HEK293 (cell line): ENCODE measurements around the gene SNRNP70.
A peak's percentile ranks its signal among the peaks of the same experiment; 100 is the strongest.

Source experiments
- HOXD13 ChIP-seq: sonication (generic); formaldehyde crosslinking; IDR thresholded peaks from 2 replicates; pipeline ENCODE4 v1.8.0; 2022; ENCODE audit warnings: missing genetic modification reagents, borderline replicate concordance
- PRDM2 ChIP-seq: fragments of 450-650 bp; formaldehyde crosslinking; IDR thresholded peaks from 2 replicates; pipeline ENCODE4 v1.5.1; 2016; ENCODE audit warnings: missing biosample characterization, missing genetic modification characterization, borderline replicate concordance
- SCRT2 ChIP-seq: fragments of 450-650 bp; formaldehyde crosslinking; IDR thresholded peaks from 2 replicates; pipeline ENCODE4 v1.5.1; 2016; ENCODE audit warnings: missing biosample characterization, missing genetic modification characterization
- YY2 ChIP-seq: fragments of 450-650 bp; formaldehyde crosslinking; IDR thresholded peaks from 2 replicates; pipeline ENCODE4 v1.5.1; 2016; ENCODE audit warnings: missing biosample characterization, missing genetic modification characterization
- ZBTB11 ChIP-seq: fragments of 450-650 bp; formaldehyde crosslinking; conservative IDR thresholded peaks from 2 replicates; pipeline ENCODE4 v1.5.1; 2016; ENCODE audit warnings: low read depth, missing biosample characterization, missing genetic modification characterization
- ZFHX2 ChIP-seq: fragments of 450-650 bp; formaldehyde crosslinking; conservative IDR thresholded peaks from 2 replicates; pipeline ENCODE4 v1.5.1; 2016; ENCODE audit warnings: missing biosample characterization, missing genetic modification characterization
- ZNF184 ChIP-seq: fragments of 450-650 bp; IDR thresholded peaks from 2 replicates; pipeline ENCODE4 v1.5.1; 2018; ENCODE audit warnings: missing biosample characterization, mild to moderate bottlenecking, missing genetic modification characterization
- ZNF19 ChIP-seq: fragments of 450-650 bp; formaldehyde crosslinking; IDR thresholded peaks from 2 replicates; pipeline ENCODE4; 2016; ENCODE audit warnings: missing biosample characterization, missing genetic modification characterization, low read depth
- ZNF223 ChIP-seq: fragments of 450-650 bp; formaldehyde crosslinking; IDR thresholded peaks from 2 replicates; pipeline ENCODE4 v1.5.1; 2016; ENCODE audit warnings: missing biosample characterization, missing genetic modification characterization
- ZNF23 ChIP-seq: fragments of 450-650 bp; formaldehyde crosslinking; IDR thresholded peaks from 2 replicates; pipeline ENCODE4 v1.5.1; 2016; ENCODE audit warnings: missing biosample characterization, missing genetic modification characterization, borderline replicate concordance
- ZNF239 ChIP-seq: fragments of 450-650 bp; formaldehyde crosslinking; IDR thresholded peaks from 2 replicates; pipeline ENCODE4 v1.5.1; 2016; ENCODE audit warnings: missing biosample characterization, missing genetic modification characterization
- ZNF266 ChIP-seq: fragments of 450-650 bp; formaldehyde crosslinking; IDR thresholded peaks from 2 replicates; pipeline ENCODE4 v1.5.1; 2016; ENCODE audit warnings: missing biosample characterization, missing genetic modification characterization, low read depth
- ZNF366 ChIP-seq: fragments of 450-650 bp; formaldehyde crosslinking; conservative IDR thresholded peaks from 2 replicates; pipeline ENCODE4 v1.5.1; 2016; ENCODE audit warnings: missing biosample characterization, missing genetic modification characterization
- ZNF449 ChIP-seq: fragments of 450-650 bp; formaldehyde crosslinking; IDR thresholded peaks from 2 replicates; pipeline ENCODE4 v1.5.1; 2017; ENCODE audit warnings: missing biosample characterization, mild to moderate bottlenecking, missing genetic modification characterization, moderate library complexity
- ZNF518A ChIP-seq: fragments of 450-650 bp; formaldehyde crosslinking; conservative IDR thresholded peaks from 2 replicates; pipeline ENCODE4 v1.5.1; 2016; ENCODE audit warnings: low read depth, missing biosample characterization, missing genetic modification characterization
- ZNF544 ChIP-seq: fragments of 450-650 bp; formaldehyde crosslinking; IDR thresholded peaks from 2 replicates; pipeline ENCODE4 v1.5.0; 2017; ENCODE audit warnings: missing biosample characterization, missing genetic modification characterization
- ZNF548 ChIP-seq: fragments of 450-650 bp; formaldehyde crosslinking; IDR thresholded peaks from 2 replicates; pipeline ENCODE4 v1.5.1; 2016; ENCODE audit warnings: missing biosample characterization, missing genetic modification characterization
- ZNF561 ChIP-seq: fragments of 450-650 bp; IDR thresholded peaks from 2 replicates; pipeline ENCODE4 v1.5.1; 2018; ENCODE audit warnings: missing biosample characterization, missing genetic modification characterization, borderline replicate concordance
- ZNF585B ChIP-seq: fragments of 450-650 bp; formaldehyde crosslinking; IDR thresholded peaks from 2 replicates; pipeline ENCODE4 v1.5.1; 2016; ENCODE audit warnings: missing biosample characterization, missing genetic modification characterization
- ZNF596 ChIP-seq: fragments of 450-650 bp; IDR thresholded peaks from 2 replicates; pipeline ENCODE4 v1.5.0; 2018; ENCODE audit warnings: missing biosample characterization, mild to moderate bottlenecking, missing genetic modification characterization, moderate library complexity
- ZNF600 ChIP-seq: fragments of 450-650 bp; formaldehyde crosslinking; IDR thresholded peaks from 2 replicates; pipeline ENCODE4 v1.5.1; 2016; ENCODE audit warnings: missing biosample characterization, missing genetic modification characterization
- ZNF645 ChIP-seq: fragments of 450-650 bp; formaldehyde crosslinking; IDR thresholded peaks from 2 replicates; pipeline ENCODE4; 2016; ENCODE audit warnings: missing biosample characterization, missing genetic modification characterization

Gene SNRNP70

GRCh38 chr19:49113762-49114629 is 28.7 kb downstream of the SNRNP70 start, which contains the start of gene LIN7B (continued):
- TF ChIP-seq PRDM2 (tag by site-specific recombination), result no peak
- peak; percentile 85 for TF ChIP-seq ZNF366
- no peak for TF ChIP-seq ZNF223 (tag by site-specific recombination)
- peak; percentile 39 for TF ChIP-seq YY2 (tag by site-specific recombination)
- TF ChIP-seq ZNF585B, result no peak
- no peak for TF ChIP-seq ZNF266
- TF ChIP-seq ZNF548 (tag by site-specific recombination), result no peak
- no peak for TF ChIP-seq HOXD13 (CRISPR knock-in tag)
- peak; percentile 76 for TF ChIP-seq ZNF449 (tag by site-specific recombination)
- TF ChIP-seq ZNF19 (tag by site-specific recombination), result no peak
- TF ChIP-seq ZNF596, result no peak
- TF ChIP-seq ZNF645 (tag by site-specific recombination), result no peak
- TF ChIP-seq ZBTB11, result 0 out of 2 replicates have a peak, but pooled peaks have one; percentile 10
- TF ChIP-seq ZNF544 (tag by site-specific recombination), result no peak
- TF ChIP-seq ZNF184 (tag by site-specific recombination), result no peak
- peak; percentile 29; the same call in 1 of the 2 replicates for TF ChIP-seq ZFHX2 (tag by site-specific recombination)
- peak; percentile 79 for TF ChIP-seq SCRT2 (tag by site-specific recombination)
- TF ChIP-seq ZNF600, result no peak; the same call in 1 of the 2 replicates
- peak; percentile 56; the same call in 1 of the 2 replicates for TF ChIP-seq ZNF561 (tag by site-specific recombination)
- TF ChIP-seq ZNF518A (tag by site-specific recombination), result no peak
- no peak for TF ChIP-seq ZNF23 (tag by site-specific recombination)
- no peak for TF ChIP-seq ZNF239 (tag by site-specific recombination)
